ENCODE results near the gene FOXL1. TPM values are rescaled to one million over a fixed set of nuclear protein-coding genes. Genes with fewer than 3 reads are reported as not detected.

The FOXL1 gene
- total and polyA plus RNA-seq, 2 of the 13 experiments (the other 11 are each of a cell fraction or from before 2014, with no cell fraction given), result not detected

DNA sequence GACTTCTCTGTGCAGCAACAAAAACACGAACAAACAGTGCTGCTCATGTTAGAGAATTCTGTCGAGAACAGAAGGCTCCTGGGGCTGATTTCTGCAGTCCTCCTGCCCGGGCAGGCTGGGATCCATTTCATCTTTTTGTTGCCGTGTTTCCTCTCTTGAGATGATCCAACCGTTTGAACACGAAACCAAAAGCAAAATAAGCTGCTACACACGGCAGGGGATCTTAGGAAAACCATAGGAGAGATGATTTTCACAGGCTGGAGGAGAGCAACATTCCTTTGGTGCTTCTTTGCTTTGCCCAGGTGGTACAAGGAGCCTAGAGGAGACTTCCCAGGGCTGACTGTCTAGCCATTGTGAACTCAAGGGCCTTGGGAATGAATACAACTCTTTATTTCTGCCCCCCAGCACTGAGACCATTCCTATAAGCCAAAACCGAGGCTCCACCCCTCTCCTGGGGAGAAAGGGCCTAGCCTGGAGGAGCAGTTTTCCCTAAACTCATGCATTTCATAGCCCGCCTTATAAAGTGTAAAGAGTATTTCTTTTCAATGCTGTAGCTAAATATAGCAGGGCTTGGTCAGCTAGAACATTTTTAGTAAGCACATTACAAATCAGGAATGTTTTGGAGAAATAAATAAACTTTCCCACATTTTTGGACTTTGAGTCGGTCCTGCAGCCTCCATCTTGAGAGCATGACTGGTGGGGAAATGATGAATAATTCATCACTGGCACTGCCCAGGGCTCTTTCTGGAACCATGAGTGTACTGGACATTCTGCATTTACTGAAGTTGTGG lies 7.7 kb downstream of the FOXL1 start:
- Histone ChIP-seq H3K4me2 (ENCODE audit: low read depth, low read length) (no peak overlapping the region), H3K4me3 (replicated peaks in 1 of 3; ENCODE audit: insufficient read depth in 1 of 3, low read depth in 2 of 3, low read length in 3 of 3) (no peak overlapping the region), H3K4me1 (ENCODE audit: insufficient read depth, low read length) (no peaks in the 10 kb centered on the region), H2AFZ (ENCODE audit: low read length) (no peak overlapping the region), H3K9me3 (ENCODE audit: low read length) (no peaks in the 10 kb centered on the region), H3K79me2 (ENCODE audit: insufficient read depth, low read length) (no peaks in the 10 kb centered on the region), H3K36me3 (replicated peaks in 1 of 2; ENCODE audit: control insufficient read depth in 1 of 2, insufficient read depth in 2 of 2, low read length in 2 of 2) (no peaks in the 10 kb centered on the region), H4K20me1 (ENCODE audit: insufficient read depth, low read length) (no peaks in the 10 kb centered on the region), H3K27ac (ENCODE audit: extremely low read length, insufficient read depth, low read length) (no peak overlapping the region), H3K9ac (ENCODE audit: insufficient read depth, low read depth, low read length) (no peak overlapping the region), H3K27me3 (ENCODE audit: control insufficient read depth in 1 of 2, insufficient read depth in 2 of 2, low read length in 2 of 2) (peaks cover 2 to 25% of the 10 kb centered on the region in 2 experiments; a peak in 3 of 5 replicates)
- DNase-seq (ENCODE audit: low spot score) (no peak), ATAC-seq (no peak), FAIRE-seq (no peak)
- in situ Hi-C loops (cut with HindIII; ENCODE audit: extremely low pct_ligation_motif_present, low pct_unique_long_range_greater_than_20kb), result no loop called here
- ChIA-PET POLR2A (no interaction called here), CTCF (ENCODE audit: low intra/inter-chr PET ratio, low total read pairs) (no interaction called here)
- WGBS (ENCODE audit: low lambda C conversion rate), result 3% methylated on average over 10 of the region's 10 CpGs
- TF ChIP-seq, protein P1, sequence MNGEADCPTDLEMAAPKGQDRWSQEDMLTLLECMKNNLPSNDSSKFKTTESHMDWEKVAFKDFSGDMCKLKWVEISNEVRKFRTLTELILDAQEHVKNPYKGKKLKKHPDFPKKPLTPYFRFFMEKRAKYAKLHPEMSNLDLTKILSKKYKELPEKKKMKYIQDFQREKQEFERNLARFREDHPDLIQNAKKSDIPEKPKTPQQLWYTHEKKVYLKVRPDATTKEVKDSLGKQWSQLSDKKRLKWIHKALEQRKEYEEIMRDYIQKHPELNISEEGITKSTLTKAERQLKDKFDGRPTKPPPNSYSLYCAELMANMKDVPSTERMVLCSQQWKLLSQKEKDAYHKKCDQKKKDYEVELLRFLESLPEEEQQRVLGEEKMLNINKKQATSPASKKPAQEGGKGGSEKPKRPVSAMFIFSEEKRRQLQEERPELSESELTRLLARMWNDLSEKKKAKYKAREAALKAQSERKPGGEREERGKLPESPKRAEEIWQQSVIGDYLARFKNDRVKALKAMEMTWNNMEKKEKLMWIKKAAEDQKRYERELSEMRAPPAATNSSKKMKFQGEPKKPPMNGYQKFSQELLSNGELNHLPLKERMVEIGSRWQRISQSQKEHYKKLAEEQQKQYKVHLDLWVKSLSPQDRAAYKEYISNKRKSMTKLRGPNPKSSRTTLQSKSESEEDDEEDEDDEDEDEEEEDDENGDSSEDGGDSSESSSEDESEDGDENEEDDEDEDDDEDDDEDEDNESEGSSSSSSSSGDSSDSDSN (CRISPR knock-in tag; IDR thresholded peaks at IDR 0.05), result no peak
- TF ChIP-seq ZBTB21 (CRISPR knock-in tag; IDR thresholded peaks at IDR 0.05) (no peak), POLR2AphosphoS5 (IDR thresholded peaks at IDR 0.05; ENCODE audit: low read depth, low read length) (no peak), ZSCAN22 (CRISPR knock-in tag; IDR thresholded peaks at IDR 0.05) (no peak), ZNF17 (CRISPR knock-in tag; IDR thresholded peaks at IDR 0.05) (no peak), CHCHD3 (CRISPR knock-in tag; IDR thresholded peaks at IDR 0.05) (no peak), MEF2D (CRISPR knock-in tag; IDR thresholded peaks at IDR 0.05) (no peak), GPN1 (CRISPR knock-in tag; IDR thresholded peaks at IDR 0.05; ENCODE audit: borderline replicate concordance) (no peak), SP2 (CRISPR knock-in tag; IDR thresholded peaks at IDR 0.05) (no peak), ZNF567 (CRISPR knock-in tag; IDR thresholded peaks at IDR 0.05; ENCODE audit: borderline replicate concordance) (no peak), ZNF678 (CRISPR knock-in tag; IDR thresholded peaks at IDR 0.05) (no peak), ZNF33A (CRISPR knock-in tag; IDR thresholded peaks at IDR 0.05; ENCODE audit: borderline replicate concordance) (no peak), ZSCAN30 (CRISPR knock-in tag; IDR thresholded peaks at IDR 0.05) (no peak), IRX3 (CRISPR knock-in tag; IDR thresholded peaks at IDR 0.05; ENCODE audit: borderline replicate concordance, low read depth) (no peak), SNAPC2 (CRISPR knock-in tag; IDR thresholded peaks at IDR 0.05) (no peak), SOX5 (CRISPR knock-in tag; IDR thresholded peaks at IDR 0.05; ENCODE audit: borderline replicate concordance) (no peak), HNRNPLL (IDR thresholded peaks at IDR 0.05; ENCODE audit: low read depth, low read length, poor library complexity, severe bottlenecking) (no peak), CCAR2 (optimal IDR thresholded peaks at IDR 0.05; ENCODE audit: low read depth, low read length) (no peak)
- TF ChIP-seq, protein P2, sequence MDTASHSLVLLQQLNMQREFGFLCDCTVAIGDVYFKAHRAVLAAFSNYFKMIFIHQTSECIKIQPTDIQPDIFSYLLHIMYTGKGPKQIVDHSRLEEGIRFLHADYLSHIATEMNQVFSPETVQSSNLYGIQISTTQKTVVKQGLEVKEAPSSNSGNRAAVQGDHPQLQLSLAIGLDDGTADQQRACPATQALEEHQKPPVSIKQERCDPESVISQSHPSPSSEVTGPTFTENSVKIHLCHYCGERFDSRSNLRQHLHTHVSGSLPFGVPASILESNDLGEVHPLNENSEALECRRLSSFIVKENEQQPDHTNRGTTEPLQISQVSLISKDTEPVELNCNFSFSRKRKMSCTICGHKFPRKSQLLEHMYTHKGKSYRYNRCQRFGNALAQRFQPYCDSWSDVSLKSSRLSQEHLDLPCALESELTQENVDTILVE (CRISPR knock-in tag; IDR thresholded peaks at IDR 0.05), result no peak
- TF ChIP-seq, protein P3, sequence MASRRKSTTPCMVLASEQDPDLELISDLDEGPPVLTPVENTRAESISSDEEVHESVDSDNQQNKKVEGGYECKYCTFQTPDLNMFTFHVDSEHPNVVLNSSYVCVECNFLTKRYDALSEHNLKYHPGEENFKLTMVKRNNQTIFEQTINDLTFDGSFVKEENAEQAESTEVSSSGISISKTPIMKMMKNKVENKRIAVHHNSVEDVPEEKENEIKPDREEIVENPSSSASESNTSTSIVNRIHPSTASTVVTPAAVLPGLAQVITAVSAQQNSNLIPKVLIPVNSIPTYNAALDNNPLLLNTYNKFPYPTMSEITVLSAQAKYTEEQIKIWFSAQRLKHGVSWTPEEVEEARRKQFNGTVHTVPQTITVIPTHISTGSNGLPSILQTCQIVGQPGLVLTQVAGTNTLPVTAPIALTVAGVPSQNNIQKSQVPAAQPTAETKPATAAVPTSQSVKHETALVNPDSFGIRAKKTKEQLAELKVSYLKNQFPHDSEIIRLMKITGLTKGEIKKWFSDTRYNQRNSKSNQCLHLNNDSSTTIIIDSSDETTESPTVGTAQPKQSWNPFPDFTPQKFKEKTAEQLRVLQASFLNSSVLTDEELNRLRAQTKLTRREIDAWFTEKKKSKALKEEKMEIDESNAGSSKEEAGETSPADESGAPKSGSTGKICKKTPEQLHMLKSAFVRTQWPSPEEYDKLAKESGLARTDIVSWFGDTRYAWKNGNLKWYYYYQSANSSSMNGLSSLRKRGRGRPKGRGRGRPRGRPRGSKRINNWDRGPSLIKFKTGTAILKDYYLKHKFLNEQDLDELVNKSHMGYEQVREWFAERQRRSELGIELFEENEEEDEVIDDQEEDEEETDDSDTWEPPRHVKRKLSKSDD (CRISPR knock-in tag; IDR thresholded peaks at IDR 0.05; ENCODE audit: low read depth), result no peak
- no TSS peak for BruUV-seq (replicated peaks)
- intact Hi-C loops (cut with micrococcal nuclease; ENCODE audit: unreplicated experiment), result loop anchor here (10.0 kb wide), 1 partner anchor 269 kb away; no protein-coding TSS in a partner anchor
